A549 treated with AZD2906 at 1 μM for 4 hours (cell line): ENCODE results near the gene CHI3L2. TPM values are rescaled to one million over a fixed set of nuclear protein-coding genes. Genes with fewer than 3 reads are reported as not detected.

Source experiments
- total RNA-seq: library from RNA; stranded (reverse); fragments of 200-300 nt; extraction: Qiagen RNA extraction; gene quantifications from 5 replicates; pipeline ENCODE4 v1.2.3, GENCODE V29; 2022

Gene CHI3L2
- 0.13 to 0.53 TPM (median 0.39 TPM) in 5 replicates for total RNA-seq

GRCh38 chr1:111227434-111227833 lies at the start of gene CHI3L2:
Gene CHI3L2, plus strand, starts transcription at chr1:111227713. Its CDS starts 17 bp downstream, at chr1:111227730.

GRCh38 chr1:111199881-111200801 lies 27.4 kb upstream of the CHI3L2 start, which contains the start of gene DENND2D:
Gene DENND2D, minus strand, starts transcription at chr1:111200646. Its CDS starts 187 bp downstream, at chr1:111200459.

GRCh38 chr1:111290630-111291029 lies 63.1 kb downstream of the CHI3L2 start, which contains the start of gene CHIA:
Gene CHIA, plus strand, starts transcription at chr1:111290851. Its CDS starts 19,617 bp downstream, at chr1:111310468.

Other genes starting within 250 kb of the CHI3L2 start
- gene DRAM2, start 87.6 kb upstream of the CHI3L2 start, total RNA-seq: 17.7 to 20.4 TPM (median 19.1 TPM) in 5 replicates
- 10.7 to 12.6 TPM (median 11.7 TPM) in 5 replicates for gene CEPT1, start 87.5 kb upstream of the CHI3L2 start, total RNA-seq
- gene DENND2D, start 27.1 kb upstream of the CHI3L2 start, total RNA-seq: 0.93 to 1.4 TPM (median 1.3 TPM) in 5 replicates
- not detected in 5 replicates for gene CHIA, start 63.1 kb downstream of the CHI3L2 start, total RNA-seq
- 0.80 to 1.2 TPM (median 0.97 TPM) in 5 replicates for gene OVGP1, start 200.0 kb downstream of the CHI3L2 start, total RNA-seq
- 33.8 to 50.4 TPM (median 47.0 TPM) in 5 replicates for gene WDR77, start 221.5 kb downstream of the CHI3L2 start, total RNA-seq
- 229 to 276 TPM (median 243 TPM) in 5 replicates for gene ATP5PB, start 221.8 kb downstream of the CHI3L2 start, total RNA-seq
- 0.06 to 0.24 TPM (median 0.11 TPM) in 5 replicates for gene C1orf162, start 246.3 kb downstream of the CHI3L2 start, total RNA-seq